ENCODE data around the gene ZNF438.

ZNF438 gene

DNA sequence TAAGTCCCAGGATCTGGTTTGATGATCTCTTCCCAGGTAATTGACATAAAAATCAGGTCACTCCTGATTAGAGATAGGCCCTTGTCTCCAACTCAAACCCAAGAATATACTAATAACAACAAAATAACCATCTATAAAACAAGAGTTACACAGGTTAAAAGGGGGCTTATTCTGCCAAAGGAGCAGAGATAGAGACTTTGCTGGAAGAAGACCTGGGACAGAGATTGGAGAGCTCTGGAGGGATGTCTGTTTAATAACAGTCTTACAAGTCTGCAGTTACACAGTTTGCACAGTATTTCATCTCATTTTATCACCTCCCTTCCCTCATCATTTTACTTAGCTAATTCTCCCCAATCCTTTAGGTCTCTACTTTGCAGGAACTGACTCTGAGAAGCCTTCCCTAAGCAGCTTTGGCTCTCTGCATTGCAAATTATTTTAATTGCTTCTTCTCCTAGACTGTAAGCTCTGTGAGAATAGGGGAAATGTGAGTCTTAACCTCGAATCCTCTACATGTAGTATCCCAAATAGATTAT lies 3.7 kb upstream of the ZNF438 start:
- no peaks in the 10 kb centered on the region for H3K27me3 ChIP-seq
- TF ChIP-seq CTCF (IDR thresholded peaks at IDR 0.05; ENCODE audit: low read depth, low read length) = no peak
- no peaks in the 10 kb centered on the region for H3K4me1 ChIP-seq
- no peaks in the 10 kb centered on the region for H3K36me3 ChIP-seq
- no peak for DNase-seq
- no peak overlapping the region for H3K4me3 ChIP-seq (ENCODE audit: low read depth, low read length)
- no peaks in the 10 kb centered on the region for H3K9me3 ChIP-seq

GRCh38 chr10:31034098-31034909 lies 2.6 kb upstream of the ZNF438 start:
- no peaks in the 10 kb centered on the region for H3K36me3 ChIP-seq
- H3K9me3 ChIP-seq = no peaks in the 10 kb centered on the region
- DNase-seq = no peak
- no peak for TF ChIP-seq CTCF (IDR thresholded peaks at IDR 0.05; ENCODE audit: low read depth, low read length)
- H3K27me3 ChIP-seq = no peaks in the 10 kb centered on the region
- no peak overlapping the region for H3K4me3 ChIP-seq (ENCODE audit: low read depth, low read length)
- no peaks in the 10 kb centered on the region for H3K4me1 ChIP-seq

GRCh38 chr10:31033147-31033546 lies 1.5 kb upstream of the ZNF438 start:
- no peaks in the 10 kb centered on the region for H3K9me3 ChIP-seq
- no peaks in the 10 kb centered on the region for H3K27me3 ChIP-seq
- no peaks in the 10 kb centered on the region for H3K36me3 ChIP-seq
- H3K4me1 ChIP-seq = no peaks in the 10 kb centered on the region
- no peak for DNase-seq
- H3K4me3 ChIP-seq (ENCODE audit: low read depth, low read length) = no peak overlapping the region
- no peak for TF ChIP-seq CTCF (IDR thresholded peaks at IDR 0.05; ENCODE audit: low read depth, low read length)

- no peaks in the 10 kb centered on the region for H3K27me3 ChIP-seq
- peak overlapping the region; percentile 80 for H3K4me3 ChIP-seq (ENCODE audit: low read depth, low read length)
- TF ChIP-seq CTCF (IDR thresholded peaks at IDR 0.05; ENCODE audit: low read depth, low read length) = no peak
- H3K9me3 ChIP-seq = no peaks in the 10 kb centered on the region
- H3K36me3 ChIP-seq = no peaks in the 10 kb centered on the region
- peak; percentile 95 for DNase-seq
- no peaks in the 10 kb centered on the region for H3K4me1 ChIP-seq
These were observed 830 bp upstream of the ZNF438 start for GRCh38 chr10:31032258-31033132.

GRCh38 chr10:31031205-31031557 lies 484 bp downstream of the ZNF438 start:
- Histone ChIP-seq H3K9me3 (no peaks in the 10 kb centered on the region), H3K4me3 (ENCODE audit: low read depth, low read length) (peak overlapping the region; percentile 80), H3K27me3 (no peaks in the 10 kb centered on the region), H3K36me3 (no peaks in the 10 kb centered on the region), H3K4me1 (no peaks in the 10 kb centered on the region)
- DNase-seq = no peak
- no peak for TF ChIP-seq CTCF (IDR thresholded peaks at IDR 0.05; ENCODE audit: low read depth, low read length)

Measured in BE2C (cell line).